Measurements from ENCODE around the gene PNMA6E.

Gene PNMA6E

GRCh38 chrX:153444333-153445011, 43.3 kb upstream of the PNMA6E start:
- TF ChIP-seq JUND (IDR thresholded peaks at IDR 0.05; ENCODE audit: low read depth), result no peak
- in situ Hi-C loops (cut with HindIII; ENCODE audit: low pct_unique_long_range_greater_than_20kb, low sequenced_read_pairs), result no loop called here
- no peak for DNase-seq (ENCODE audit: low read depth in 1 of 2, low spot score in 1 of 2)

GRCh38 chrX:153443476-153444332, 42.6 kb upstream of the PNMA6E start:
- DNase-seq (ENCODE audit: low read depth in 1 of 2, low spot score in 1 of 2), result no peak
- in situ Hi-C loops (cut with HindIII; ENCODE audit: low pct_unique_long_range_greater_than_20kb, low sequenced_read_pairs), result no loop called here
- no peak for TF ChIP-seq JUND (IDR thresholded peaks at IDR 0.05; ENCODE audit: low read depth)

GRCh38 chrX:153442463-153442862, 41.3 kb upstream of the PNMA6E start:
- DNase-seq (ENCODE audit: low read depth in 1 of 2, low spot score in 1 of 2), result no peak
- in situ Hi-C loops (cut with HindIII; ENCODE audit: low pct_unique_long_range_greater_than_20kb, low sequenced_read_pairs), result no loop called here
- TF ChIP-seq JUND (IDR thresholded peaks at IDR 0.05; ENCODE audit: low read depth), result no peak

GRCh38 chrX:153441981-153442380, 40.8 kb upstream of the PNMA6E start:
- no peak for TF ChIP-seq JUND (IDR thresholded peaks at IDR 0.05; ENCODE audit: low read depth)
- DNase-seq (ENCODE audit: low read depth in 1 of 2, low spot score in 1 of 2), result no peak
- in situ Hi-C loops (cut with HindIII; ENCODE audit: low pct_unique_long_range_greater_than_20kb, low sequenced_read_pairs), result no loop called here

GRCh38 chrX:153441296-153441695, 40.1 kb upstream of the PNMA6E start:
- TF ChIP-seq JUND (IDR thresholded peaks at IDR 0.05; ENCODE audit: low read depth), result no peak
- DNase-seq (ENCODE audit: low read depth in 1 of 2, low spot score in 1 of 2), result no peak
- in situ Hi-C loops (cut with HindIII; ENCODE audit: low pct_unique_long_range_greater_than_20kb, low sequenced_read_pairs), result no loop called here

- in situ Hi-C loops (cut with HindIII; ENCODE audit: low pct_unique_long_range_greater_than_20kb, low sequenced_read_pairs), result no loop called here
- no peak for TF ChIP-seq JUND (IDR thresholded peaks at IDR 0.05; ENCODE audit: low read depth)
- no peak for DNase-seq (ENCODE audit: low read depth in 1 of 2, low spot score in 1 of 2)
These were observed 39.5 kb upstream of the PNMA6E start for GRCh38 chrX:153440556-153441135.

- TF ChIP-seq JUND (IDR thresholded peaks at IDR 0.05; ENCODE audit: low read depth), result no peak
- in situ Hi-C loops (cut with HindIII; ENCODE audit: low pct_unique_long_range_greater_than_20kb, low sequenced_read_pairs), result no loop called here
- no peak for DNase-seq (ENCODE audit: low read depth in 1 of 2, low spot score in 1 of 2)
These were observed 38.8 kb upstream of the PNMA6E start for GRCh38 chrX:153439977-153440376.

GRCh38 chrX:153438532-153438931, 37.4 kb upstream of the PNMA6E start:
- in situ Hi-C loops (cut with HindIII; ENCODE audit: low pct_unique_long_range_greater_than_20kb, low sequenced_read_pairs), result no loop called here
- peak in 1 of 2 experiments; percentile 49 for DNase-seq (ENCODE audit: low read depth in 1 of 2, low spot score in 1 of 2)
- TF ChIP-seq JUND (IDR thresholded peaks at IDR 0.05; ENCODE audit: low read depth), result no peak

GRCh38 chrX:153435845-153436244, 34.7 kb upstream of the PNMA6E start:
- TF ChIP-seq JUND (IDR thresholded peaks at IDR 0.05; ENCODE audit: low read depth), result no peak
- no peak for DNase-seq (ENCODE audit: low read depth in 1 of 2, low spot score in 1 of 2)
- in situ Hi-C loops (cut with HindIII; ENCODE audit: low pct_unique_long_range_greater_than_20kb, low sequenced_read_pairs), result no loop called here

GRCh38 chrX:153434801-153435200, 33.7 kb upstream of the PNMA6E start:
- DNase-seq (ENCODE audit: low read depth in 1 of 2, low spot score in 1 of 2), result no peak
- TF ChIP-seq JUND (IDR thresholded peaks at IDR 0.05; ENCODE audit: low read depth), result no peak
- in situ Hi-C loops (cut with HindIII; ENCODE audit: low pct_unique_long_range_greater_than_20kb, low sequenced_read_pairs), result no loop called here

GRCh38 chrX:153433781-153434285, 32.7 kb upstream of the PNMA6E start:
- DNase-seq (ENCODE audit: low read depth in 1 of 2, low spot score in 1 of 2), result no peak
- in situ Hi-C loops (cut with HindIII; ENCODE audit: low pct_unique_long_range_greater_than_20kb, low sequenced_read_pairs), result no loop called here
- no peak for TF ChIP-seq JUND (IDR thresholded peaks at IDR 0.05; ENCODE audit: low read depth)

GRCh38 chrX:153433161-153433680, 32.1 kb upstream of the PNMA6E start:
- no peak for DNase-seq (ENCODE audit: low read depth in 1 of 2, low spot score in 1 of 2)
- no peak for TF ChIP-seq JUND (IDR thresholded peaks at IDR 0.05; ENCODE audit: low read depth)
- in situ Hi-C loops (cut with HindIII; ENCODE audit: low pct_unique_long_range_greater_than_20kb, low sequenced_read_pairs), result no loop called here

- in situ Hi-C loops (cut with HindIII; ENCODE audit: low pct_unique_long_range_greater_than_20kb, low sequenced_read_pairs), result no loop called here
- TF ChIP-seq JUND (IDR thresholded peaks at IDR 0.05; ENCODE audit: low read depth), result no peak
- DNase-seq (ENCODE audit: low read depth in 1 of 2, low spot score in 1 of 2), result no peak
These were observed 29.6 kb upstream of the PNMA6E start for GRCh38 chrX:153430796-153431195.

All from T47D (cell line).